Regular cardiac myocyte (primary cell): ENCODE results near the gene FBXO10. TPM values are rescaled to one million over a fixed set of nuclear protein-coding genes. Genes with fewer than 3 reads are reported as not detected.

Source experiments
- total RNA-seq: library from RNA; depleted of rRNA; stranded (reverse); fragments of >200 nt; gene quantifications from 2 replicates; pipeline ENCODE4 v1.2.3, GENCODE V29; 2014

The FBXO10 gene
- 9.4 and 12.1 TPM in 2 replicates for total RNA-seq

GRCh38 chr9:37575921-37576721 is at the start of gene FBXO10:
Gene FBXO10 (minus strand): TSS chr9:37576380. CDS start chr9:37541768, 34,612 bp downstream.

GRCh38 chr9:37592108-37592951 is 16.1 kb upstream of the FBXO10 start, which contains the start of gene TOMM5:
Gene TOMM5 (minus strand): TSS chr9:37592597. CDS start chr9:37592532, 65 bp downstream.

GRCh38 chr9:37485389-37486255 is 90.6 kb downstream of the FBXO10 start, which contains the start of gene POLR1E:
Gene POLR1E (plus strand): TSS chr9:37485948. CDS start chr9:37486048, 100 bp downstream.

GRCh38 chr9:37465249-37466036 is 110.7 kb downstream of the FBXO10 start, which contains the start of gene ZBTB5:
Gene ZBTB5 (minus strand): TSS chr9:37465450. CDS start chr9:37442551, 22,899 bp downstream.

Other genes with a start within 250 kb of the FBXO10 start
- gene GRHPR, start 153.7 kb downstream of the FBXO10 start, total RNA-seq = 109 and 151 TPM in 2 replicates
- 6.3 and 7.3 TPM in 2 replicates for gene ZBTB5, start 110.9 kb downstream of the FBXO10 start, total RNA-seq
- 31.3 and 48.5 TPM in 2 replicates for gene POLR1E, start 90.4 kb downstream of the FBXO10 start, total RNA-seq
- gene TOMM5, start 16.2 kb upstream of the FBXO10 start, total RNA-seq = 148 and 249 TPM in 2 replicates
- gene FRMPD1, start 74.6 kb upstream of the FBXO10 start, total RNA-seq = not detected in 2 replicates
- gene TRMT10B, start 177.4 kb upstream of the FBXO10 start, total RNA-seq = 1.9 and 2.8 TPM in 2 replicates
- gene EXOSC3, start 208.7 kb upstream of the FBXO10 start, total RNA-seq = 24.5 and 48.9 TPM in 2 replicates
- 17.6 and 22.8 TPM in 2 replicates for gene DCAF10, start 224.4 kb upstream of the FBXO10 start, total RNA-seq